ENCODE results near the gene NR4A3.

GRCh38 chr9:99778836-99779235 lies 42.8 kb upstream of the NR4A3 start:
- no peak for TF ChIP-seq RAD51 (IDR thresholded peaks at IDR 0.05)
- TF ChIP-seq RAD21 (IDR thresholded peaks at IDR 0.05; ENCODE audit: insufficient read depth, low read depth, low read length), result no peak
- TF ChIP-seq ESRRA (IDR thresholded peaks at IDR 0.05; ENCODE audit: low read length), result no peak
- no peak for TF ChIP-seq HDAC2 (IDR thresholded peaks at IDR 0.05)
- TF ChIP-seq TCF7 (IDR thresholded peaks at IDR 0.05; ENCODE audit: borderline replicate concordance), result no peak
- no peak for TF ChIP-seq FOXK2 (IDR thresholded peaks at IDR 0.05)

Data from GM12878 (cell line).